Retina (tissue), 1 donor: ENCODE measurements around the gene HDAC4.
"Not testable (repeated sequence)": the region's sequence is repeated elsewhere in the genome, so short reads cannot be mapped to it uniquely, and the experiment has no call there.

Experiments
- DNase-seq: peaks from one replicate; pipeline ENCODE4 v3.0.0-alpha.2; 2016

Gene HDAC4

GRCh38 chr2:239179851-239180371 is 220.9 kb downstream of the HDAC4 start:
- no peak for DNase-seq

- DNase-seq, result no peak
These were observed 221.9 kb downstream of the HDAC4 start for GRCh38 chr2:239178954-239179353.

GRCh38 chr2:239178484-239178883 is 222.3 kb downstream of the HDAC4 start:
- no peak for DNase-seq

GRCh38 chr2:239177908-239178307 is 222.9 kb downstream of the HDAC4 start:
- no peak for DNase-seq

- DNase-seq, result no peak
These were observed 223.5 kb downstream of the HDAC4 start for GRCh38 chr2:239177325-239177724.

GRCh38 chr2:239176138-239176803 is 224.5 kb downstream of the HDAC4 start:
- DNase-seq, result not testable (repeated sequence)

GRCh38 chr2:239175181-239175580 is 225.6 kb downstream of the HDAC4 start:
- no peak for DNase-seq

- DNase-seq, result no peak
These were observed 227.5 kb downstream of the HDAC4 start for GRCh38 chr2:239173301-239173700.

GRCh38 chr2:239171643-239172042 is 229.2 kb downstream of the HDAC4 start:
- no peak for DNase-seq

- DNase-seq, result no peak
These were observed 231.3 kb downstream of the HDAC4 start for GRCh38 chr2:239169311-239170048.

GRCh38 chr2:239168575-239168974 is 232.2 kb downstream of the HDAC4 start:
- DNase-seq, result no peak

GRCh38 chr2:239167766-239168444 is 232.9 kb downstream of the HDAC4 start:
- DNase-seq, result no peak

GRCh38 chr2:239167011-239167673 is 233.7 kb downstream of the HDAC4 start:
- no peak for DNase-seq

GRCh38 chr2:239166201-239166834 is 234.5 kb downstream of the HDAC4 start:
- no peak for DNase-seq

- DNase-seq, result no peak
These were observed 235.5 kb downstream of the HDAC4 start for GRCh38 chr2:239165206-239165831.

- DNase-seq, result no peak
These were observed 236.4 kb downstream of the HDAC4 start for GRCh38 chr2:239164335-239164871.

GRCh38 chr2:239163688-239164334 is 237.0 kb downstream of the HDAC4 start:
- no peak for DNase-seq

- DNase-seq, result no peak
These were observed 237.7 kb downstream of the HDAC4 start for GRCh38 chr2:239162976-239163687.

- DNase-seq, result no peak
These were observed 238.5 kb downstream of the HDAC4 start for GRCh38 chr2:239162141-239162821.

GRCh38 chr2:239161711-239162140 is 239.1 kb downstream of the HDAC4 start:
- DNase-seq, result no peak
